ENCODE data around the gene EIF2AK3.

Gene EIF2AK3

GRCh38 chr2:88540346-88540745 lies 86.9 kb downstream of the EIF2AK3 start:
- peak; percentile 86 for DNase-seq (ENCODE audit: low spot score)

GRCh38 chr2:88538362-88538917 lies 88.8 kb downstream of the EIF2AK3 start:
- no peak for DNase-seq (ENCODE audit: low spot score)

- no peak for DNase-seq (ENCODE audit: low spot score)
Observed at GRCh38 chr2:88537640-88538039, 89.6 kb downstream of the EIF2AK3 start.

- DNase-seq (ENCODE audit: low spot score): no peak
Observed at GRCh38 chr2:88530081-88530480, 97.2 kb downstream of the EIF2AK3 start.

GRCh38 chr2:88521445-88522073 lies 105.7 kb downstream of the EIF2AK3 start:
- no peak for DNase-seq (ENCODE audit: low spot score)

GRCh38 chr2:88517759-88518201 lies 109.5 kb downstream of the EIF2AK3 start:
- DNase-seq (ENCODE audit: low spot score): no peak
